Vagina (tissue), 2 donors: ENCODE measurements around the gene RALB. TPM values are rescaled to one million over a fixed set of nuclear protein-coding genes. Genes with fewer than 3 reads are reported as not detected.

Source experiments
- DNase-seq, 2 donors: peaks; one replicate each; pipeline ENCODE4 v3.0.0-alpha.2; 2017; ENCODE audit errors: extremely low spot score in 2 of 2
- H3K27ac ChIP-seq: fragments of 200-600 bp; sonication (generic); one replicate; pipeline ENCODE4 v1.5.1; 2019
- H3K27me3 ChIP-seq: fragments of 200-600 bp; sonication (generic); one replicate; pipeline ENCODE4 v1.5.1; 2019
- H3K36me3 ChIP-seq, 2 donors: fragments of 200-600 bp; sonication (generic); one replicate each; pipeline ENCODE4 v1.5.1; 2017 to 2019
- H3K4me1 ChIP-seq: fragments of 200-600 bp; sonication (generic); one replicate; pipeline ENCODE4 v1.5.1; 2019
- H3K4me3 ChIP-seq, 2 donors: fragments of 200-600 bp; sonication (generic); 1 replicate in 1 of 2; 2 replicates in 1 of 2; pipeline ENCODE4 v1.5.1; 2016 to 2019
- H3K9me3 ChIP-seq: fragments of 200-600 bp; sonication (generic); one replicate; pipeline ENCODE4 v1.5.1; 2019
- CTCF ChIP-seq, 3 experiments: fragments of 450-650 bp in 2 of 3; fragments of 200-600 bp in 1 of 3; sonication (generic) in 1 of 3; IDR thresholded peaks; one replicate each; pipeline ENCODE4 v1.5.1; 2017 to 2019; ENCODE audit warnings: antibody characterized with exemption in 3 of 3, mild to moderate bottlenecking in 2 of 3, moderate library complexity in 2 of 3
- POLR2A ChIP-seq, 2 donors: fragments of 450-650 bp; IDR thresholded peaks; one replicate each; pipeline ENCODE4 v1.6.1; 2017; ENCODE audit warnings: antibody characterized with exemption in 2 of 2, mild to moderate bottlenecking in 2 of 2, moderate library complexity in 2 of 2
- POLR2AphosphoS5 ChIP-seq, 2 donors: sonication (generic); formaldehyde crosslinking; IDR thresholded peaks; one replicate each; pipeline ENCODE4 v1.9.0; 2017; ENCODE audit warnings: antibody characterized with exemption in 2 of 2, mild to moderate bottlenecking in 2 of 2, low read depth in 1 of 2; ENCODE audit not compliant: insufficient read depth in 1 of 2
- intact Hi-C: fragments of 100-400 bp; cut with DNase I; formaldehyde crosslinking; loops from one replicate; pipeline ENCODE4 v1.15.1; 2023
- total RNA-seq: library from RNA; depleted of rRNA; stranded (reverse); fragments of >200 nt; gene quantifications from one replicate; pipeline ENCODE4 v1.2.3, GENCODE V29; 2016

Gene RALB
- total RNA-seq, 1 donor from 2014 or later: 44.0 TPM

- no peak for DNase-seq
- no peaks in the 10 kb centered on the region for H3K36me3 ChIP-seq
- TF ChIP-seq POLR2A (IDR thresholded peaks at IDR 0.05): no peak
- TF ChIP-seq CTCF (IDR thresholded peaks at IDR 0.05): no peak
- no peak for TF ChIP-seq POLR2AphosphoS5 (IDR thresholded peaks at IDR 0.05; ENCODE audit: insufficient read depth in 1 of 2, low read depth in 1 of 2)
- no peaks in the 10 kb centered on the region for H3K4me1 ChIP-seq
- no peak overlapping the region for H3K4me3 ChIP-seq
- no peaks in the 10 kb centered on the region for H3K27me3 ChIP-seq
- intact Hi-C loops: no loop called here
- H3K9me3 ChIP-seq: no peaks in the 10 kb centered on the region
- no peak overlapping the region for H3K27ac ChIP-seq
These were observed 79.7 kb downstream of the RALB start for GRCh38 chr2:120332384-120332783.

- intact Hi-C loops: no loop called here
- H3K4me3 ChIP-seq: no peak overlapping the region
- H3K36me3 ChIP-seq: no peaks in the 10 kb centered on the region
- H3K27me3 ChIP-seq: no peaks in the 10 kb centered on the region
- DNase-seq: no peak
- TF ChIP-seq CTCF (IDR thresholded peaks at IDR 0.05) (no peak), POLR2A (IDR thresholded peaks at IDR 0.05) (no peak), POLR2AphosphoS5 (IDR thresholded peaks at IDR 0.05; ENCODE audit: insufficient read depth in 1 of 2, low read depth in 1 of 2) (no peak)
- no peaks in the 10 kb centered on the region for H3K4me1 ChIP-seq
- no peak overlapping the region for H3K27ac ChIP-seq
- H3K9me3 ChIP-seq: no peaks in the 10 kb centered on the region
These were observed 81.4 kb downstream of the RALB start for GRCh38 chr2:120334068-120334467.

GRCh38 chr2:120336749-120337148 lies 84.1 kb downstream of the RALB start:
- no peak for TF ChIP-seq POLR2A (IDR thresholded peaks at IDR 0.05)
- TF ChIP-seq POLR2AphosphoS5 (IDR thresholded peaks at IDR 0.05; ENCODE audit: insufficient read depth in 1 of 2, low read depth in 1 of 2): no peak
- TF ChIP-seq CTCF (IDR thresholded peaks at IDR 0.05): no peak
- Histone ChIP-seq H3K27me3 (no peaks in the 10 kb centered on the region), H3K36me3 (no peaks in the 10 kb centered on the region), H3K9me3 (no peaks in the 10 kb centered on the region), H3K27ac (no peak overlapping the region), H3K4me3 (no peak overlapping the region), H3K4me1 (no peaks in the 10 kb centered on the region)
- intact Hi-C loops: no loop called here
- DNase-seq: no peak

GRCh38 chr2:120338015-120338414 lies 85.4 kb downstream of the RALB start:
- H3K9me3 ChIP-seq: no peaks in the 10 kb centered on the region
- no peaks in the 10 kb centered on the region for H3K27me3 ChIP-seq
- no peak overlapping the region for H3K27ac ChIP-seq
- H3K4me1 ChIP-seq: peaks cover 4% of the 10 kb centered on the region
- no peak overlapping the region for H3K4me3 ChIP-seq
- H3K36me3 ChIP-seq: no peaks in the 10 kb centered on the region
- intact Hi-C loops: no loop called here
- DNase-seq: no peak
- TF ChIP-seq POLR2AphosphoS5 (IDR thresholded peaks at IDR 0.05; ENCODE audit: insufficient read depth in 1 of 2, low read depth in 1 of 2) (no peak), POLR2A (IDR thresholded peaks at IDR 0.05) (no peak), CTCF (IDR thresholded peaks at IDR 0.05) (no peak)

GRCh38 chr2:120341977-120342376 lies 89.3 kb downstream of the RALB start:
- Histone ChIP-seq H3K9me3 (no peaks in the 10 kb centered on the region), H3K4me1 (peaks cover 30% of the 10 kb centered on the region), H3K27me3 (no peaks in the 10 kb centered on the region), H3K36me3 (no peaks in the 10 kb centered on the region), H3K27ac (no peak overlapping the region), H3K4me3 (no peak overlapping the region)
- no peak for DNase-seq
- intact Hi-C loops: loop anchor here (2.0 to 10.0 kb wide), 2 partner anchors 339 to 743 kb away; no protein-coding TSS in a partner anchor
- TF ChIP-seq POLR2AphosphoS5 (IDR thresholded peaks at IDR 0.05; ENCODE audit: insufficient read depth in 1 of 2, low read depth in 1 of 2): no peak
- TF ChIP-seq CTCF (IDR thresholded peaks at IDR 0.05): no peak
- no peak for TF ChIP-seq POLR2A (IDR thresholded peaks at IDR 0.05)
